ENCODE results near the gene FBXO15.

The FBXO15 gene

GRCh38 chr18:74040459-74041332, 106.9 kb downstream of the FBXO15 start:
- no peak for DNase-seq

DNA sequence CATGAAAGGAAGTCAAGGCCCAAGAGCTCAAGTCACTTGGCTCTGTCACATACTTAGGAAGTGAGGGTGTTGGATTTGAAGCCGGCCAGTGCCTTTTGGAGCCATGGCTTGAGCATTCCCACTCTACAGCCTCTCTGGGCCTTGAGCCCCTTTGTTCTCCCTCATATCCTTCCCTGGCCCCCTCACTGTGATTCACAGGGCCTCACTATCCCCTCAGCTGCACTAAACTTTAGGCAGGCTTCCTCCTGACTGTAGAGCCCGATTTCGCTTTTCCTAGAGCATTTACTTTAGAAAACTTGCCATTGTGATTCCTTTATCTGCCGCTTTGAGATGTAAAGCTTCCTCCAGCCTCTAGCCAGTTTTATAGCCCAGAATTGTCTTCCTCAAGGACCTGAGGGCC, 107.6 kb downstream of the FBXO15 start:
- DNase-seq: no peak

DNA sequence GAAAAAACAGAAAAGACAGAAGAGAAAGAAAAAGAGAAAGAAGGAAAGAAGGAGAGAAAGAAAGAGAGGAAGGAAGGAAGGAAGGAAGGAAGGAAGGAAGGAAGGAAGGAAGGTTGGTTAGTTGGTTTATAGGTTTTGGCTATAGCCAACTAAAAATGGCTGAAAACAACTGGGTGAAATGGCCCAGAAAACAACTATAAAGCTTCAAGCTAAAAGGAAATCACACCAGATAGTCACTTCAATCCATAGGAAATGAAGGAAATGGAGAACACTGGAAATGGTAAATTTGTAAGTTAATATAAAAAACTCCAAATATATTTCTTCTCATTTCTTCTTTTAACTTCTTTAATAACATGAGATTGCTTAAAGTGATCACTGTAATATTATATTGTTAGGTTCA, 118.5 kb downstream of the FBXO15 start:
- no peak for DNase-seq

Measured in GOT3 (cell line).